Ramos (cell line): Measurements from ENCODE around the gene NSG1.
"Not testable (repeated sequence)": the region's sequence is repeated elsewhere in the genome, so short reads cannot be mapped to it uniquely, and the experiment has no call there.

Experiments
- in situ Hi-C: fragments of 300-500 bp; cut with MboI; formaldehyde crosslinking; loops from one replicate; pipeline ENCODE4 v1.14.3; 2022; ENCODE audit warnings: low sequenced_read_pairs; ENCODE audit not compliant: unreplicated experiment

The NSG1 gene

GRCh38 chr4:4461178-4461577, 74.3 kb downstream of the NSG1 start:
- in situ Hi-C loops = no loop called here

- in situ Hi-C loops = no loop called here
Observed at GRCh38 chr4:4461850-4462249, 74.9 kb downstream of the NSG1 start.

- in situ Hi-C loops = no loop called here
Observed at GRCh38 chr4:4462970-4463369, 76.1 kb downstream of the NSG1 start.

GRCh38 chr4:4465238-4465637, 78.3 kb downstream of the NSG1 start:
- in situ Hi-C loops = not testable (repeated sequence)
